Caco-2 (cell line): ENCODE measurements around the gene LDAH. TPM values are rescaled to one million over a fixed set of nuclear protein-coding genes. Genes with fewer than 3 reads are reported as not detected.
A peak's percentile ranks its signal among the peaks of the same experiment; 100 is the strongest.

Experiments used
- BruUV-seq: library from RNA; stranded (reverse); fragments of 400-500 nt; replicated peaks from 2 replicates; lab custom pipeline; 2021; lab: Mats Ljungman, UMichigan
- CTCF ChIA-PET: fragments of 300-600 bp; sonication (Branson Sonifier 250); formaldehyde crosslinking; loops from one replicate; lab custom pipeline; 2022; ENCODE audit warnings: antibody characterized with exemption; lab: Charles Lee
- POLR2A ChIA-PET: fragments of 300-600 bp; sonication (Branson Sonifier 250); formaldehyde crosslinking; loops from one replicate; lab custom pipeline; 2022; ENCODE audit warnings: antibody characterized with exemption; lab: Charles Lee
- DNase-seq, 2 experiments: peaks; one replicate each; pipeline versions ENCODE4 v3.0.0 to v3.0.0-alpha.2; 2020 to 2022
- H3K27me3 ChIP-seq: replicated peaks from 2 replicates; pipeline ENCODE4 v1.6.0; 2011; ENCODE audit warnings: low read length; ENCODE audit not compliant: control insufficient read depth, insufficient read depth
- H3K36me3 ChIP-seq: 2 replicates; pipeline ENCODE4 v1.5.1; 2011; ENCODE audit warnings: low read length; ENCODE audit not compliant: control insufficient read depth, insufficient read depth
- H3K4me1 ChIP-seq: fragments of 250-450 bp; sonication (Bioruptor Pico); 2 replicates; pipeline ENCODE4 v1.5.1; 2020; ENCODE audit warnings: mild to moderate bottlenecking
- H3K4me3 ChIP-seq: 2 replicates; pipeline ENCODE4 v1.5.1; 2011; ENCODE audit warnings: low read depth, mild to moderate bottlenecking, control low read depth, low read length
- H3K9me3 ChIP-seq: fragments of 250-450 bp; sonication (Bioruptor Pico); 2 replicates; pipeline ENCODE4 v1.5.1; 2020; ENCODE audit warnings: mild to moderate bottlenecking, moderate library complexity
- H3K27ac Mint-ChIP-seq: one replicate; pipeline ENCODE4 v1.8.0; 2022; ENCODE audit warnings: mixed read lengths; ENCODE audit not compliant: unreplicated experiment
- H3K27me3 Mint-ChIP-seq: one replicate; pipeline ENCODE4 v1.8.0; 2022; ENCODE audit warnings: mixed read lengths; ENCODE audit not compliant: insufficient read depth, unreplicated experiment
- H3K36me3 Mint-ChIP-seq: one replicate; pipeline ENCODE4 v1.8.0; 2022; ENCODE audit warnings: mild to moderate bottlenecking, mixed read lengths; ENCODE audit not compliant: insufficient read depth, unreplicated experiment
- H3K4me1 Mint-ChIP-seq: one replicate; pipeline ENCODE4 v1.8.0; 2022; ENCODE audit warnings: low read depth, mixed read lengths; ENCODE audit not compliant: unreplicated experiment
- H3K4me3 Mint-ChIP-seq: one replicate; pipeline ENCODE4 v1.8.0; 2022; ENCODE audit warnings: mild to moderate bottlenecking, moderate library complexity, mixed read lengths; ENCODE audit not compliant: unreplicated experiment
- H3K9me3 Mint-ChIP-seq: one replicate; pipeline ENCODE4 v1.8.0; 2022; ENCODE audit warnings: mixed read lengths; ENCODE audit not compliant: unreplicated experiment
- CTCF ChIP-seq, 2 experiments: fragments of 200-600 bp in 1 of 2; IDR thresholded peaks; 1 replicate in 1 of 2; 2 replicates in 1 of 2; pipeline versions ENCODE4 v1.5.1 to v1.8.0; 2011 to 2022; ENCODE audit warnings: antibody characterized with exemption in 1 of 2, control low read depth in 1 of 2, inconsistent platforms in 1 of 2, low read depth in 1 of 2, low read length in 1 of 2, mild to moderate bottlenecking in 1 of 2, moderate library complexity in 1 of 2; ENCODE audit not compliant: insufficient read depth in 1 of 2, severe bottlenecking in 1 of 2, unreplicated experiment in 1 of 2
- intact Hi-C: fragments of 100-400 bp; cut with micrococcal nuclease; formaldehyde crosslinking; loops from one replicate; pipeline ENCODE4 v1.10.0; 2022; ENCODE audit not compliant: unreplicated experiment
- total RNA-seq: library from RNA; stranded (reverse); gene quantifications from 2 replicates; pipeline ENCODE4 v1.2.3, GENCODE V29; 2022

Gene LDAH
- total RNA-seq, 1 experiment from 2014 or later, result 40.5 TPM

GRCh38 chr2:20635675-20636584 lies 187.0 kb downstream of the LDAH start:
- TF ChIP-seq CTCF (IDR thresholded peaks at IDR 0.05; ENCODE audit: insufficient read depth in 1 of 2, low read depth in 1 of 2, low read length in 1 of 2, severe bottlenecking in 1 of 2, unreplicated experiment in 1 of 2), result peak; percentile 57 to 78
- no peak overlapping the region for H3K27ac Mint-ChIP-seq
- Histone ChIP-seq H3K4me3 (no peak overlapping the region), H3K9me3 (no peaks in the 10 kb centered on the region), H3K4me1 (no peaks in the 10 kb centered on the region), H3K36me3 (no peaks in the 10 kb centered on the region), H3K27me3 (no peaks in the 10 kb centered on the region)
- no peak overlapping the region for H3K4me3 Mint-ChIP-seq
- CTCF ChIA-PET, result interaction anchor here (0.6 to 1.8 kb wide), 5 partner anchors 129 to 225 kb away, joined by 3 to 8 read pairs (median 5); partner anchors contain the start of gene RHOB
- no peaks in the 10 kb centered on the region for H3K27me3 Mint-ChIP-seq
- H3K36me3 Mint-ChIP-seq, result no peaks in the 10 kb centered on the region
- H3K4me1 Mint-ChIP-seq, result no peaks in the 10 kb centered on the region
- H3K9me3 Mint-ChIP-seq, result no peaks in the 10 kb centered on the region
- intact Hi-C loops, result loop anchor here (1.0 to 2.0 kb wide), 2 partner anchors 43 to 193 kb away; no protein-coding TSS in a partner anchor
- DNase-seq, result peak; percentile 61 to 77
- BruUV-seq, result no TSS peak
- POLR2A ChIA-PET, result interaction anchor here (3.4 kb wide), 1 partner anchor 189 kb away, joined by 18 read pairs; the partner anchor contains the start of gene RHOB

- H3K27ac Mint-ChIP-seq, result no peak overlapping the region
- H3K27me3 ChIP-seq, result no peaks in the 10 kb centered on the region
- ChIA-PET POLR2A (interaction anchor here (0.6 to 3.4 kb wide), 2 partner anchors 185 to 188 kb away, joined by 3 to 18 read pairs; partner anchors contain the start of gene RHOB), CTCF (interaction anchor here (1.2 to 1.5 kb wide), 4 partner anchors 15 to 198 kb away, joined by 3 to 8 read pairs (median 4); partner anchors contain the start of genes HS1BP3 and RHOB)
- H3K9me3 ChIP-seq, result no peaks in the 10 kb centered on the region
- TF ChIP-seq CTCF (IDR thresholded peaks at IDR 0.05; ENCODE audit: insufficient read depth in 1 of 2, low read depth in 1 of 2, low read length in 1 of 2, severe bottlenecking in 1 of 2, unreplicated experiment in 1 of 2), result no peak
- no peaks in the 10 kb centered on the region for H3K4me1 Mint-ChIP-seq
- H3K36me3 ChIP-seq, result no peaks in the 10 kb centered on the region
- H3K27me3 Mint-ChIP-seq, result no peaks in the 10 kb centered on the region
- H3K9me3 Mint-ChIP-seq, result no peaks in the 10 kb centered on the region
- H3K4me3 ChIP-seq, result no peak overlapping the region
- H3K4me3 Mint-ChIP-seq, result no peak overlapping the region
- DNase-seq, result no peak
- intact Hi-C loops, result loop anchor here (1.0 to 2.0 kb wide), 2 partner anchors 42 to 192 kb away; no protein-coding TSS in a partner anchor
- H3K36me3 Mint-ChIP-seq, result no peaks in the 10 kb centered on the region
- no TSS peak for BruUV-seq
- H3K4me1 ChIP-seq, result no peaks in the 10 kb centered on the region
Measured at GRCh38 chr2:20635113-20635510, 187.8 kb downstream of the LDAH start.

DNA sequence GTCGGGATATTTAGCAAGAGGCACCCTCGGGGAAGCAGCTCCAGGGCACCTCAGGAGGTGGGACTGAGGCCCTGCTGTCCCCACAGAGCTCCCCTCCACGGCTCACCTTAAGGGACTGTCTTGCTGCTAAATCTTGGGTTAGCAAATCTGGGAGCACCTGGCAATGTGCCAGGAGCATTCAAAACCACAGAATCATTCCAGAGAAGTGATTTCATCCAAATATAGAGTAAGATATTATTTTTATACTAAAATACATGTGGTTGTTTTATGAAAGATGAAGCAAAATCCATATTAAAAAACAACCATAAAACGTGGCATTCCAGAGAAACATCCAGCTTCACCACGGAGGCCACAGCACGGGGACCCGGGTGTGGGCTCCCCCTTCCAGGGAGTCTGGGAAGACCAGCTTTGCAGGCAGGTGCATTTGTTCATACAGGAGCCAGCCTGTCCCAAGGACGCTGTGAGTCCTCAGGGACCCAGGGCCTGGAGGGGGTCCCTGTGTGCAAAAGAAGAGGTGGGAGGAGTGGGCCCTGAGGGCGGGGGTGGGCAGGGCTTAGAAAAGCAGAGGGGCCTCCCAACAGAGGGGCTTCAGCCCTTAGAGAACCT lies 188.3 kb downstream of the LDAH start:
- Mint-ChIP-seq H3K9me3 (no peaks in the 10 kb centered on the region), H3K4me3 (no peak overlapping the region), H3K27me3 (no peaks in the 10 kb centered on the region), H3K27ac (no peak overlapping the region), H3K36me3 (no peaks in the 10 kb centered on the region), H3K4me1 (no peaks in the 10 kb centered on the region)
- Histone ChIP-seq H3K9me3 (no peaks in the 10 kb centered on the region), H3K27me3 (no peaks in the 10 kb centered on the region), H3K4me1 (no peaks in the 10 kb centered on the region), H3K4me3 (no peak overlapping the region), H3K36me3 (no peaks in the 10 kb centered on the region)
- POLR2A ChIA-PET, result interaction anchor here (0.6 to 3.4 kb wide), 2 partner anchors 185 to 188 kb away, joined by 3 to 18 read pairs; partner anchors contain the start of gene RHOB
- BruUV-seq, result no TSS peak
- TF ChIP-seq CTCF (IDR thresholded peaks at IDR 0.05; ENCODE audit: insufficient read depth in 1 of 2, low read depth in 1 of 2, low read length in 1 of 2, severe bottlenecking in 1 of 2, unreplicated experiment in 1 of 2), result no peak
- CTCF ChIA-PET, result interaction anchor here (0.8 to 1.5 kb wide), 4 partner anchors 16 to 198 kb away, joined by 3 to 6 read pairs (median 4); partner anchors contain the start of genes HS1BP3 and RHOB
- intact Hi-C loops, result loop anchor here (1.0 to 2.0 kb wide), 2 partner anchors 42 to 191 kb away; no protein-coding TSS in a partner anchor
- DNase-seq, result no peak
